Activated CD4-positive, alpha-beta T cell treated with anti-CD3 and anti-CD28 coated beads, Interleukin-2, amount 10 ng/mL, durations not matched to agents 24 days and 14 days (primary cell): Measurements from ENCODE around the gene GPR89A. TPM values are rescaled to one million over a fixed set of nuclear protein-coding genes. Genes with fewer than 3 reads are reported as not detected.
"Not testable (repeated sequence)": the region's sequence is repeated elsewhere in the genome, so short reads cannot be mapped to it uniquely, and the experiment has no call there.

Source experiments
- DNase-seq: peaks from one replicate; pipeline ENCODE4 v3.0.0; 2022
- H3K27ac Mint-ChIP-seq: one replicate; pipeline ENCODE4 v1.8.0; 2022; ENCODE audit warnings: mild to moderate bottlenecking, mixed read lengths
- H3K27me3 Mint-ChIP-seq: one replicate; pipeline ENCODE4 v1.8.0; 2022; ENCODE audit warnings: mixed read lengths
- H3K36me3 Mint-ChIP-seq: one replicate; pipeline ENCODE4 v1.8.0; 2022; ENCODE audit warnings: low read depth, mild to moderate bottlenecking, mixed read lengths
- H3K4me1 Mint-ChIP-seq: one replicate; pipeline ENCODE4 v1.8.0; 2021; ENCODE audit warnings: mixed read lengths
- H3K4me3 Mint-ChIP-seq: one replicate; pipeline ENCODE4 v1.8.0; 2022; ENCODE audit warnings: mild to moderate bottlenecking, moderate library complexity, mixed read lengths
- H3K9me3 Mint-ChIP-seq: one replicate; pipeline ENCODE4 v1.8.0; 2021; ENCODE audit warnings: mixed read lengths
- intact Hi-C: fragments of 100-400 bp; cut with micrococcal nuclease; formaldehyde crosslinking; loops from one replicate; pipeline ENCODE4 v1.15.1; 2023
- total RNA-seq: library from RNA; stranded (reverse); gene quantifications from 2 replicates; pipeline ENCODE4 v1.2.3, GENCODE V29; 2022

The GPR89A gene
- total RNA-seq, 1 donor from 2014 or later: 30.3 TPM

DNA sequence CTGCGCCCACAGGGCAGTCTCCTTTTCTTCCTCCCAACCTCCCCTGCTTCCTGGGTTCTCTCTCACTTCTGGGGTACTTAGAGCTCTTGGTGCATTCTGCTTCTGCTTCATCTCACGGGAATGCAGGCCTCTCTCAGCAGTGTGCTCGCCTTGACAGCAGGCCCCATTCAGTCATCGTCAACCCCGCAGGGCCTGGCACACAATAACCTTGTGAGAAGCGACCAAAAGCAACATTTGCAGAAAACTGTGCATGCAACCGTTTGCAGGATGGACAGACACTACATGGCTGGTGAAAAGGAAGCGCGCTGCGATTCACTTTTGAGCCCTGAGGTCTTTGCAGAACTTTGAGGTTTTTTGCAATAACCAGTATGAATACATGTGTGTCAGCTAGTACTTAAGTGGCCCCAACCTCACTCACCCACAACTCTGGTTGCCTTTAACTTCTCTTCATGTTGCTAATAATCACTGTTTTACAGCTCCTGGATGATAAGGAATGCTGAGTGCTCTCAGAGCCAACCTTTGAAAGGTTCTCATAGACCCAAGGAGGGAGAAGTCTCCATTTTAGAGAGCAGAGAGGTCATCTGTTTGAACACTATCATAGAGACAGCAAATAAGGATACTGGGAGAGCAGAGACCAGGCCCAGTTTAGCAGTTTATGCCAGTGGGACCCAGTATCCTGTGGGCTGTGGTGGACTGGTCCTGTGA lies 109.0 kb downstream of the GPR89A start:
- DNase-seq: no peak
- Mint-ChIP-seq H3K4me1 (peaks cover 17% of the 10 kb centered on the region), H3K9me3 (no peaks in the 10 kb centered on the region), H3K4me3 (no peak overlapping the region), H3K36me3 (no peaks in the 10 kb centered on the region), H3K27ac (no peak overlapping the region), H3K27me3 (peaks cover 17% of the 10 kb centered on the region)
- intact Hi-C loops: no loop called here

GRCh38 chr1:145717833-145718232 lies 110.0 kb downstream of the GPR89A start:
- Mint-ChIP-seq H3K27ac (no peak overlapping the region), H3K4me1 (peaks cover 17% of the 10 kb centered on the region), H3K9me3 (no peaks in the 10 kb centered on the region), H3K36me3 (no peaks in the 10 kb centered on the region), H3K27me3 (peaks cover 23% of the 10 kb centered on the region), H3K4me3 (no peak overlapping the region)
- intact Hi-C loops: no loop called here
- DNase-seq: no peak

DNA sequence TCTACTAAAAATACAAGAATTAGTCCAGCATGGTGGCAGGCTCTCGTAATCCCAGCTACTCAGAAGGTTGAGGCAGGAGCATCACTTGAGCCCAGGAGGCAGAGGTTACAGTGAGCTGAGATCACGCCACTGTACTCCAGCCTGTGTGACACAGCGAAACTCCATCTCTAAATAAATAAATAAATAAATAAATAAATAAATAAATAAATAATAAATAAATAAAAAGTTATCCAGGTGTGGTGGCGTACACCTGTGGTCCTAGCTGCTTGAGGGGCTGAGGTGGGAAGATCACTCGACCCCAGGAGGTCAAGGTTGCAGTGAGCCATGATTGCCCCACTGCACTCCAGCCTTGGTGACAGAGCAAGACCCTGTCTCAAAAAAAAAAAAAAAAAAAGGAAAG lies 110.7 kb downstream of the GPR89A start:
- H3K9me3 Mint-ChIP-seq, intact Hi-C loops, DNase-seq, H3K4me3 Mint-ChIP-seq, H3K27ac Mint-ChIP-seq, H3K36me3 Mint-ChIP-seq: not testable (repeated sequence)
- H3K4me1 Mint-ChIP-seq: peaks cover 17% of the 10 kb centered on the region
- H3K27me3 Mint-ChIP-seq: peaks cover 26% of the 10 kb centered on the region

DNA sequence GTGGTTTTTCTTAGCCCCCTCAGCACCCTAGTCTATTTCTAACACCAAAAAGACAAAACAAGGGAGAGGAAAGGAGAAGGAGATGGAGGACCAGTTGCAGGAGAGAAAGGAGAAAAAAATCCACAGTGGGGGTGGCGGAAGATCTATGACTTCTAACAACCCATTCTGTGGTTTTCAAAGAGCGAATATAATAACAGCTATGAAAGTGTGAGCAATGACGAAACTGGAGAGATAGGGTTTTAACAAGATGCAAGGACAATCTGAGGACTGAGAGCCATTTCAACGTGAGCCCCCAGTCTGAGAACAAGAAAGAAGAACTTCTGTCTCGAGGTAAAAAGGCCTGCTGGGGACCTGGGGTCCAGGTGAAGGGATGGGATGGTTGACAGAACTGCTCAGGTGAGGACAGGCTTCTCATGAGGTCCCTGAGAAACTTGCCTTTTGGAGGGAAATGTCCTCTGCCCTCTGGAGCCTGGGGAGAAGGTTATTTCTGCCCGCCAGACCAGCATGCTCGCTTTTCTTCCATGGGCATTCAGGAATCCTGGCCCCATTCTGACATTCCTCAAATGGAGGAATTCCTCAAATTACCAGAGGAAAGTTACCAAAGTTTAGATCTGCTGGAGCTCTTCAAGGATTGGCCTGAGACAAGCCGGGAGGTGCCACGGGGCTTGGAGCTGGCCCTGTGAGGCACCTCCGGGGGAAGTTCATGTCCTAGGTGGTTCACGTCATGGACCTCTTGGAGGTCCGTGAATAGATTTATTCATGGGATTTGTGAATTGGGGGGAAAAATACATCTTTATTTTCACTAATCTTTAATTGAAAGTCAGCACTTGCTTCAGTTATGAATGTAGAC lies 111.7 kb downstream of the GPR89A start, which contains the start of gene CD160:
Gene CD160, plus strand, starts transcription at position 270 of the 850 bp plus-strand sequence. CDS start 8,829 bp downstream, outside the sequence.
- DNase-seq: no peak
- Mint-ChIP-seq H3K4me3 (no peak within 1 kb of the TSS), H3K4me1 (peaks cover 17% of the 10 kb centered on the region), H3K36me3 (no peaks in the 10 kb centered on the region), H3K27me3 (peaks cover 26% of the 10 kb centered on the region), H3K27ac (no peak within 1 kb of the TSS), H3K9me3 (no peaks in the 10 kb centered on the region)
- intact Hi-C loops: loop anchor here (10.0 kb wide), 1 partner anchor 125 kb away; no protein-coding TSS in a partner anchor

Other genes with a start within 250 kb of the GPR89A start
- gene NBPF20, start 182.4 kb upstream of the GPR89A start, total RNA-seq: 0.63 and 1.1 TPM in 2 replicates
- 0.16 TPM in 1 of 2 replicates, not detected in the other for gene PDZK1, start 99.4 kb downstream of the GPR89A start, total RNA-seq
- 0.59 TPM in 1 of 2 replicates, not detected in the other for gene CD160, start 111.5 kb downstream of the GPR89A start, total RNA-seq
- gene RNF115, start 216.1 kb downstream of the GPR89A start, total RNA-seq: 14.1 and 15.5 TPM in 2 replicates
- gene POLR3C, start 216.2 kb downstream of the GPR89A start, total RNA-seq: 35.0 and 39.0 TPM in 2 replicates
- 2.5 and 3.4 TPM in 2 replicates for gene NUDT17, start 237.6 kb downstream of the GPR89A start, total RNA-seq